Lower leg skin (tissue), 4 donors: ENCODE results near the gene CHL1. TPM values are rescaled to one million over a fixed set of nuclear protein-coding genes. Genes with fewer than 3 reads are reported as not detected.

Experiments
- DNase-seq, 2 donors: peaks; one replicate each; pipeline ENCODE4 v3.0.0-alpha.2; 2019; ENCODE audit warnings: low spot score in 2 of 2
- H3K4me3 ChIP-seq: fragments of 200-600 bp; sonication (generic); 2 replicates; pipeline ENCODE4 v1.5.1; 2017; ENCODE audit warnings: mild to moderate bottlenecking, low read depth; ENCODE audit not compliant: poor library complexity, severe bottlenecking
- CTCF ChIP-seq, 3 donors: fragments of 450-650 bp; IDR thresholded peaks; one replicate each; pipeline ENCODE4 v1.5.1; 2016; ENCODE audit warnings: antibody characterized with exemption in 3 of 3, mild to moderate bottlenecking in 3 of 3, moderate library complexity in 2 of 3
- POLR2A ChIP-seq, 2 donors: fragments of 450-650 bp; IDR thresholded peaks; one replicate each; pipeline ENCODE4 v1.6.1; 2016 to 2017; ENCODE audit warnings: antibody characterized with exemption in 2 of 2, mild to moderate bottlenecking in 1 of 2, moderate library complexity in 1 of 2
- WGBS, 2 donors: methylation state at CpG; one replicate each; pipeline ENCODE4 v1.1.5; 2018; 5-methylcytosine and 5-hydroxymethylcytosine counted together
- intact Hi-C: fragments of 100-400 bp; cut with DNase I; formaldehyde crosslinking; loops from one replicate; pipeline ENCODE4 v1.15.0; 2023; ENCODE audit warnings: low total_unique reads
- total RNA-seq, 4 donors: library from RNA; depleted of rRNA; stranded (reverse); fragments of >200 nt; gene quantifications; one replicate each; pipeline ENCODE4 v1.1.0, GENCODE V29; 2016

CHL1 gene
- total RNA-seq, 4 donors from 2014 or later: 32.7 to 53.1 (median 42.9) TPM

- DNase-seq: no peak
- intact Hi-C loops: no loop called here
- no peak overlapping the region for H3K4me3 ChIP-seq
- no peak for TF ChIP-seq CTCF (IDR thresholded peaks at IDR 0.05)
- TF ChIP-seq POLR2A (IDR thresholded peaks at IDR 0.05): no peak
- 76 to 79% methylated on average over 12 of the region's 12 CpGs for WGBS, 2 donors
Observed at GRCh38 chr3:278300-279064, 81.9 kb downstream of the CHL1 start.

GRCh38 chr3:279325-279724 lies 82.8 kb downstream of the CHL1 start:
- intact Hi-C loops: no loop called here
- no peak for DNase-seq
- 49 to 78% methylated on average over 1 of the region's 1 CpG for WGBS, 2 donors
- TF ChIP-seq POLR2A (IDR thresholded peaks at IDR 0.05): no peak
- TF ChIP-seq CTCF (IDR thresholded peaks at IDR 0.05): no peak
- H3K4me3 ChIP-seq: no peak overlapping the region

GRCh38 chr3:280681-281080 lies 84.1 kb downstream of the CHL1 start:
- H3K4me3 ChIP-seq: no peak overlapping the region
- 43 to 70% methylated on average over 2 of the region's 2 CpGs for WGBS, 2 donors
- intact Hi-C loops: no loop called here
- TF ChIP-seq CTCF (IDR thresholded peaks at IDR 0.05) (no peak), POLR2A (IDR thresholded peaks at IDR 0.05) (no peak)
- DNase-seq: no peak

- WGBS, 2 donors: 52 to 60% methylated on average over 4 of the region's 4 CpGs
Observed at GRCh38 chr3:284322-284721, 87.8 kb downstream of the CHL1 start.

GRCh38 chr3:288417-288816 lies 91.9 kb downstream of the CHL1 start:
- WGBS, 2 donors: 69 to 73% methylated on average over 4 of the region's 4 CpGs
- H3K4me3 ChIP-seq: no peak overlapping the region

More at GRCh38 chr3:284322-284721, 87.8 kb downstream of the CHL1 start:
- TF ChIP-seq CTCF (IDR thresholded peaks at IDR 0.05): no peak
- H3K4me3 ChIP-seq: no peak overlapping the region
- no peak for DNase-seq
- intact Hi-C loops: no loop called here

GRCh38 chr3:291028-291427 lies 94.5 kb downstream of the CHL1 start:
- H3K4me3 ChIP-seq: no peak overlapping the region
- TF ChIP-seq CTCF (IDR thresholded peaks at IDR 0.05) (no peak), POLR2A (IDR thresholded peaks at IDR 0.05) (no peak)
- no peak for DNase-seq
- intact Hi-C loops: no loop called here

More at GRCh38 chr3:288417-288816, 91.9 kb downstream of the CHL1 start:
- intact Hi-C loops: no loop called here
- no peak for TF ChIP-seq POLR2A (IDR thresholded peaks at IDR 0.05)
- no peak for DNase-seq
